Chondrocyte (in vitro differentiated cells): ENCODE data around the gene TMEM248. TPM values are rescaled to one million over a fixed set of nuclear protein-coding genes. Genes with fewer than 3 reads are reported as not detected.
"Not testable (repeated sequence)": the region's sequence is repeated elsewhere in the genome, so short reads cannot be mapped to it uniquely, and the experiment has no call there.

Experiments used
- DNase-seq: peaks from one replicate; pipeline ENCODE4 v3.0.0; 2021; ENCODE audit warnings: mixed read lengths, low spot score
- H3K27ac Mint-ChIP-seq: one replicate; pipeline ENCODE4 v1.8.0; 2021; ENCODE audit warnings: mild to moderate bottlenecking, moderate library complexity, mixed read lengths; ENCODE audit not compliant: unreplicated experiment
- H3K27me3 Mint-ChIP-seq: 2 replicates; pipeline ENCODE4 v1.8.0; 2021; ENCODE audit warnings: low read depth, mixed read lengths
- H3K36me3 Mint-ChIP-seq: 2 replicates; pipeline ENCODE4 v1.8.0; 2021; ENCODE audit warnings: low read depth, mixed read lengths
- H3K4me1 Mint-ChIP-seq: 2 replicates; pipeline ENCODE4 v1.8.0; 2021; ENCODE audit warnings: low read depth, mild to moderate bottlenecking, mixed read lengths
- H3K4me3 Mint-ChIP-seq: one replicate; pipeline ENCODE4 v1.8.0; 2021; ENCODE audit warnings: mild to moderate bottlenecking, moderate library complexity, mixed read lengths; ENCODE audit not compliant: unreplicated experiment
- H3K9me3 Mint-ChIP-seq: 2 replicates; pipeline ENCODE4 v1.8.0; 2021; ENCODE audit warnings: low read depth, mixed read lengths
- total RNA-seq: library from RNA; stranded (reverse); gene quantifications from 3 replicates; pipeline ENCODE4 v1.2.1, GENCODE V29; 2021
- TF ChIP-seq, protein P1 (sequence below): fragments of 200-600 bp; sonication (generic); IDR thresholded peaks from 2 replicates; pipeline ENCODE4 v1.5.0; 2021; ENCODE audit warnings: antibody characterized with exemption, mild to moderate bottlenecking, moderate library complexity

Gene TMEM248
- total RNA-seq, 1 donor from 2014 or later: 83.0 TPM

GRCh38 chr7:66912195-66912594 is 8.8 kb upstream of the TMEM248 start:
- Mint-ChIP-seq H3K4me1 (no peaks in the 10 kb centered on the region), H3K36me3 (no peaks in the 10 kb centered on the region), H3K27ac (no peak overlapping the region), H3K4me3 (no peak overlapping the region), H3K27me3 (no peaks in the 10 kb centered on the region), H3K9me3 (no peaks in the 10 kb centered on the region)
- TF ChIP-seq, protein P1, sequence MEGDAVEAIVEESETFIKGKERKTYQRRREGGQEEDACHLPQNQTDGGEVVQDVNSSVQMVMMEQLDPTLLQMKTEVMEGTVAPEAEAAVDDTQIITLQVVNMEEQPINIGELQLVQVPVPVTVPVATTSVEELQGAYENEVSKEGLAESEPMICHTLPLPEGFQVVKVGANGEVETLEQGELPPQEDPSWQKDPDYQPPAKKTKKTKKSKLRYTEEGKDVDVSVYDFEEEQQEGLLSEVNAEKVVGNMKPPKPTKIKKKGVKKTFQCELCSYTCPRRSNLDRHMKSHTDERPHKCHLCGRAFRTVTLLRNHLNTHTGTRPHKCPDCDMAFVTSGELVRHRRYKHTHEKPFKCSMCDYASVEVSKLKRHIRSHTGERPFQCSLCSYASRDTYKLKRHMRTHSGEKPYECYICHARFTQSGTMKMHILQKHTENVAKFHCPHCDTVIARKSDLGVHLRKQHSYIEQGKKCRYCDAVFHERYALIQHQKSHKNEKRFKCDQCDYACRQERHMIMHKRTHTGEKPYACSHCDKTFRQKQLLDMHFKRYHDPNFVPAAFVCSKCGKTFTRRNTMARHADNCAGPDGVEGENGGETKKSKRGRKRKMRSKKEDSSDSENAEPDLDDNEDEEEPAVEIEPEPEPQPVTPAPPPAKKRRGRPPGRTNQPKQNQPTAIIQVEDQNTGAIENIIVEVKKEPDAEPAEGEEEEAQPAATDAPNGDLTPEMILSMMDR: no peak
- DNase-seq: peak; percentile 5

GRCh38 chr7:66913118-66914037 is 7.6 kb upstream of the TMEM248 start:
- H3K9me3 Mint-ChIP-seq: no peaks in the 10 kb centered on the region
- no peak for DNase-seq
- TF ChIP-seq, protein P1: no peak
- H3K27ac Mint-ChIP-seq: no peak overlapping the region
- H3K4me1 Mint-ChIP-seq: no peaks in the 10 kb centered on the region
- no peaks in the 10 kb centered on the region for H3K36me3 Mint-ChIP-seq
- H3K4me3 Mint-ChIP-seq: no peak overlapping the region
- no peaks in the 10 kb centered on the region for H3K27me3 Mint-ChIP-seq

GRCh38 chr7:66917904-66918303 is 3.1 kb upstream of the TMEM248 start:
- H3K27ac Mint-ChIP-seq, DNase-seq, H3K4me3 Mint-ChIP-seq, H3K9me3 Mint-ChIP-seq, H3K27me3 Mint-ChIP-seq, H3K36me3 Mint-ChIP-seq: not testable (repeated sequence)
- peaks cover 17% of the 10 kb centered on the region for H3K4me1 Mint-ChIP-seq

DNA sequence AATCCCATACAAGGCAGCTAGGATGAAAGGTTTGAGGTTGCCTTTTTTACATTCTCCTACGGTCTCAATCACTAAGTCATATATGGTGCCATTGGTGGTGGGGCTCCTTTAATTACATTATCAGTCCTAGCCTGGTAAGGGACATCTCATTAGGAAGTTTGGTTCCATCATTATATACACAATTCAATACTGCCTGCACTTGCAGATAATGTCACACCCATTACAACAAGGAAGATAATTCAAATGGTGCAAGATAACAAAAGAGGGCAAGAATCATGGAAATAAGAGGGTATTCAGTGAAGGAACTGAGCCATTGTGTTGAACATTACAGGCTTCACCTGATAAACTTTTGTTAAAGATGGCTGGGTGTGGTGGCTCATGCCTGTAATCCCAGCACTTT is 1.7 kb upstream of the TMEM248 start:
- H3K27ac Mint-ChIP-seq: no peak overlapping the region
- DNase-seq: no peak
- peaks cover 25% of the 10 kb centered on the region for H3K4me1 Mint-ChIP-seq
- no peaks in the 10 kb centered on the region for H3K9me3 Mint-ChIP-seq
- no peaks in the 10 kb centered on the region for H3K27me3 Mint-ChIP-seq
- TF ChIP-seq, protein P1: no peak
- no peak overlapping the region for H3K4me3 Mint-ChIP-seq
- no peaks in the 10 kb centered on the region for H3K36me3 Mint-ChIP-seq

DNA sequence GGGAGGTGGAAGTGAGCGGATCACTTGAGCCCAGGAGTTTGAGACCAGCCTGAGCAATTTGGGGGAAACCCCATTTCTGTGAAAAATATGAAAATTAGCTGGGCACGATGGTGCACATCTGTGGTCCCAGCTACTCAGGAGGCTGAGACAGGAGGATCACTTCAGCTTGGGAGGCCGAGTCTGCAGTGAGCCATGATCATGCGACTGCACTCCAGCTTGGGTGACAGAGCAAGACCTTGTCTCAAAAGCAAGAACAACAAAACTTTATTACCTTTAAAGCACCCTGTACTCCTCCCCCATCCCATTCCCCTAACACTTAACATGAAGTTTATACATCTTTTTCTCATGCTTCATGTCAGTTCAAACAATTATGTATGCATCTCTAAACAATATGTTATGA is 1.3 kb upstream of the TMEM248 start:
- Mint-ChIP-seq H3K27me3 (no peaks in the 10 kb centered on the region), H3K27ac (no peak overlapping the region), H3K4me1 (peaks cover 25% of the 10 kb centered on the region), H3K9me3 (no peaks in the 10 kb centered on the region), H3K36me3 (no peaks in the 10 kb centered on the region), H3K4me3 (no peak overlapping the region)
- DNase-seq: no peak
- TF ChIP-seq, protein P1: no peak

GRCh38 chr7:66920256-66920655 is 769 bp upstream of the TMEM248 start:
- Mint-ChIP-seq H3K4me1 (peaks cover 27% of the 10 kb centered on the region), H3K36me3 (peaks cover under 1% of the 10 kb centered on the region), H3K9me3 (no peaks in the 10 kb centered on the region), H3K4me3 (no peak overlapping the region), H3K27me3 (no peaks in the 10 kb centered on the region), H3K27ac (no peak overlapping the region)
- DNase-seq: peak; percentile 12
- TF ChIP-seq, protein P1: no peak
